Measurements from ENCODE around the gene KIAA1549.

GRCh38 chr7:138878051-138878450, 103.1 kb downstream of the KIAA1549 start:
- TF ChIP-seq CTCF (IDR thresholded peaks at IDR 0.05) (no peak), POLR2A (IDR thresholded peaks at IDR 0.05) (no peak)

Data from Peyer's patch (tissue), 4 donors.